ENCODE data around the gene GORASP1. TPM values are rescaled to one million over a fixed set of nuclear protein-coding genes. Genes with fewer than 3 reads are reported as not detected.

The GORASP1 gene
- total RNA-seq, 1 experiment from 2014 or later: 43.6 TPM

DNA sequence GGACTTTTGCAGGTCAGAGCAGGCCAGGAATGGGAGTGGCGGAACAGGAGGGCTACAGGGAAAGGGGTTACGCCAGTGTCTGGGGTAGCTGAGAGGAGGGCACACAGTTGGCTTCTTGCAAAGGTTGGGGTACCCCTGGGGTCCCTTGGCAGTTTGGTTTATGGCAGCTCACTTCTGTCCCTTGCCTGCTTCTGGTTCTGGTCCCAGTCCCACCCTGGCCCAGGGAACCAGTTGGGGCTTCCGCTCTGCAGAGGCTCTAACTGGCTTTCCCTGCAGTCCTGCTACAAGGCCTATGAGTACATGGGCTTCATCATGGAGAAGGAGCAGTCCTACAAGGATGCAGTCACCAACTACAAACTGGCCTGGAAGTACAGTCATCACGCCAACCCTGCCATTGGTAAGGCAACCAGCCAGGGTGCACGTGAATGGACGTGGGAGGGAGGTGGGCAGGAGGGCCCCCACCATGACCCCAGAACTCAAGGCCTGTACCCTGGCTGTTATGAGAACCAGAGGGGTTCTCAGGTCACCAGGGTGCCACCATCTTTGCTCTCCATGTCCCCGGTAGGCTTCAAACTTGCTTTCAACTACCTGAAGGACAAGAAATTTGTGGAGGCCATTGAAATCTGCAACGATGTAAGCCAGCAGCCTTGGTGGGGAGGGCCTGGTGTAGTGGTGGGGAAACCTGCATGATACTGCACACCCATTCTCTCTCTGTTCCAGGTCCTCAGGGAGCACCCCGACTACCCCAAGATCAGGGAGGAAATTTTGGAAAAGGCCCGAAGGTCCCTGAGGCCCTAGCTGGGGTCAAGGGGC lies 30.8 kb upstream of the GORASP1 start:
- DNase-seq: no peak

GRCh38 chr3:39137435-39137936 lies 30.1 kb upstream of the GORASP1 start:
- peaks cover 17% of the 10 kb centered on the region for H3K36me3 Mint-ChIP-seq (ENCODE audit: insufficient read depth, unreplicated experiment)
- ChIA-PET POLR2A (no interaction called here), CTCF (interaction anchor here (0.7 kb wide), 1 partner anchor 29 kb away, joined by 3 read pairs; no protein-coding TSS in a partner anchor)
- H3K4me1 ChIP-seq: peaks cover 11% of the 10 kb centered on the region
- no peak overlapping the region for H3K4me3 ChIP-seq (ENCODE audit: low read depth, low read length)
- H3K27me3 ChIP-seq (replicated peaks; ENCODE audit: control insufficient read depth, insufficient read depth, low read length): no peaks in the 10 kb centered on the region
- H3K4me1 Mint-ChIP-seq (ENCODE audit: low read depth, unreplicated experiment): peaks cover 15% of the 10 kb centered on the region
- no peaks in the 10 kb centered on the region; the same call in 1 of the 2 replicates for H3K36me3 ChIP-seq (ENCODE audit: control insufficient read depth, insufficient read depth, low read length)
- no peak overlapping the region for H3K4me3 Mint-ChIP-seq (ENCODE audit: unreplicated experiment)
- intact Hi-C loops (cut with micrococcal nuclease; ENCODE audit: unreplicated experiment): no loop called here
- H3K9me3 ChIP-seq: no peaks in the 10 kb centered on the region
- no peak for TF ChIP-seq CTCF (IDR thresholded peaks at IDR 0.05; ENCODE audit: insufficient read depth in 1 of 2, low read depth in 1 of 2, low read length in 1 of 2, severe bottlenecking in 1 of 2, unreplicated experiment in 1 of 2)
- no peak overlapping the region for H3K27ac Mint-ChIP-seq (ENCODE audit: unreplicated experiment)
- DNase-seq: no peak
- no peaks in the 10 kb centered on the region for H3K9me3 Mint-ChIP-seq (ENCODE audit: unreplicated experiment)
- no TSS peak for BruUV-seq (replicated peaks)
- no peaks in the 10 kb centered on the region for H3K27me3 Mint-ChIP-seq (ENCODE audit: insufficient read depth, unreplicated experiment)

More for the DNA sequence above, 30.8 kb upstream of the GORASP1 start:
- no peak for TF ChIP-seq CTCF (IDR thresholded peaks at IDR 0.05; ENCODE audit: insufficient read depth in 1 of 2, low read depth in 1 of 2, low read length in 1 of 2, severe bottlenecking in 1 of 2, unreplicated experiment in 1 of 2)
- no TSS peak for BruUV-seq (replicated peaks)
- H3K27me3 Mint-ChIP-seq (ENCODE audit: insufficient read depth, unreplicated experiment): no peaks in the 10 kb centered on the region
- peaks cover 2% of the 10 kb centered on the region for H3K36me3 ChIP-seq (ENCODE audit: control insufficient read depth, insufficient read depth, low read length)
- peaks cover 24% of the 10 kb centered on the region for H3K36me3 Mint-ChIP-seq (ENCODE audit: insufficient read depth, unreplicated experiment)
- no peak overlapping the region for H3K27ac Mint-ChIP-seq (ENCODE audit: unreplicated experiment)
- ChIA-PET POLR2A (no interaction called here), CTCF (interaction anchor here (0.7 kb wide), 1 partner anchor 28 kb away, joined by 3 read pairs; no protein-coding TSS in a partner anchor)
- H3K4me1 Mint-ChIP-seq (ENCODE audit: low read depth, unreplicated experiment): peaks cover 15% of the 10 kb centered on the region
- H3K9me3 Mint-ChIP-seq (ENCODE audit: unreplicated experiment): no peaks in the 10 kb centered on the region
- H3K4me1 ChIP-seq: peaks cover 11% of the 10 kb centered on the region
- intact Hi-C loops (cut with micrococcal nuclease; ENCODE audit: unreplicated experiment): no loop called here
- no peak overlapping the region for H3K4me3 ChIP-seq (ENCODE audit: low read depth, low read length)
- H3K4me3 Mint-ChIP-seq (ENCODE audit: unreplicated experiment): no peak overlapping the region
- H3K27me3 ChIP-seq (replicated peaks; ENCODE audit: control insufficient read depth, insufficient read depth, low read length): no peaks in the 10 kb centered on the region
- no peaks in the 10 kb centered on the region for H3K9me3 ChIP-seq

DNA sequence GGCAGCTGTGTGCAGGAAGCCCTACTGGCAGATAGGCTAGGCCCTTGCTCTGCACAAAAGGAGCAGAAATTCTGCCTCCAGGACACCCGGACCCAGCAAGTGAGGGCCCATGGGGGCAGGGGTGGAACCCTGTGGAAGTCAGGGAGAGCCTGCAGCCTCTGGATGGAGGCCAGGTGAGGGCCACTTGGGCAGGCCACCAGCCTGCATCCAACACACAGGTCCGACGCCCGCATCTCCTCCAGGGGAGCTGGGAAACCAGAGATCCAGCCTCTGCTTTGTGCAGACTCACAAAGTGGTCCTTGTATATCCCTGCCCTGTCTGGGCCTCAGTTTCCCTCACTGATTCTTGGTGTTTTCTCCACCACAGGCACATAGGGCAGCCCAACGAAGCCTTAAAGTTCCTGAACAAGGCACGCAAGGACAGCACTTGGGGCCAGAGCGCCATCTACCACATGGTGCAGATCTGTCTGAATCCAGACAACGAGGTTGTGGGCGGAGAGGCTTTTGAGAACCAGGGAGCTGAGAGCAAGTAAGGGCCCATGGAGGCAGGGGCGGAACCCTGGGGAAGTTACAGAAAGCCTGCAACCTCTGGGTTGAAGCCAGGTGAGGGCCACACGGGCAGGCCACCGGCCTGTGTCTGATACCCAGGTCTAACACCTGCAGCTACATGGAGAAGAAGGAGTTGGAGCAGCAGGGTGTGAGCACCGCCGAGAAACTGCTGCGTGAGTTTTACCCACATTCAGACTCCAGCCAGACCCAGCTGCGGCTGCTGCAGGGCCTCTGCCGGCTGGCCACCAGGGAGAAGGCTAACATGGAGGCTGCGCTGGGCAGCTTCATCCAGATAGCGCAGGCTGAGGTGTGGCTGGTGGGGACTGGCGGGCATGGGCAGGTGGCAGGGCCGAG lies 29.4 kb upstream of the GORASP1 start:
- CTCF ChIA-PET: no interaction called here
- Mint-ChIP-seq H3K4me3 (ENCODE audit: unreplicated experiment) (no peak overlapping the region), H3K9me3 (ENCODE audit: unreplicated experiment) (no peaks in the 10 kb centered on the region), H3K27ac (ENCODE audit: unreplicated experiment) (no peak overlapping the region), H3K27me3 (ENCODE audit: insufficient read depth, unreplicated experiment) (no peaks in the 10 kb centered on the region), H3K36me3 (ENCODE audit: insufficient read depth, unreplicated experiment) (peaks cover 14% of the 10 kb centered on the region), H3K4me1 (ENCODE audit: low read depth, unreplicated experiment) (peaks cover 15% of the 10 kb centered on the region)
- intact Hi-C loops (cut with micrococcal nuclease; ENCODE audit: unreplicated experiment): no loop called here
- no peak for DNase-seq
- no peaks in the 10 kb centered on the region for H3K9me3 ChIP-seq
- POLR2A ChIA-PET: no interaction called here
- H3K4me3 ChIP-seq (ENCODE audit: low read depth, low read length): no peak overlapping the region
- no peak for TF ChIP-seq CTCF (IDR thresholded peaks at IDR 0.05; ENCODE audit: insufficient read depth in 1 of 2, low read depth in 1 of 2, low read length in 1 of 2, severe bottlenecking in 1 of 2, unreplicated experiment in 1 of 2)
- no TSS peak for BruUV-seq (replicated peaks)
- H3K27me3 ChIP-seq (replicated peaks; ENCODE audit: control insufficient read depth, insufficient read depth, low read length): no peaks in the 10 kb centered on the region
- H3K4me1 ChIP-seq: peaks cover 8% of the 10 kb centered on the region
- H3K36me3 ChIP-seq (ENCODE audit: control insufficient read depth, insufficient read depth, low read length): no peaks in the 10 kb centered on the region; the same call in 1 of the 2 replicates

Measured in Caco-2 (cell line).